H1 (cell line): ENCODE data around the gene RNF166. TPM values are rescaled to one million over a fixed set of nuclear protein-coding genes. Genes with fewer than 3 reads are reported as not detected.

Experiments used
- BACH1 ChIP-seq: IDR thresholded peaks from 2 replicates; pipeline ENCODE4 v1.6.1; 2012; ENCODE audit warnings: low read length, improper control_type of control experiment
- CBX5 ChIP-seq: fragments of 300-800, 300-1000 bp; sonication (generic); IDR thresholded peaks from 2 replicates; pipeline ENCODE4 v1.7.1; 2016; ENCODE audit warnings: antibody characterized with exemption, low read length, low read depth
- CBX8 ChIP-seq: fragments of 300-800, 300-1000 bp; sonication (generic); IDR thresholded peaks from 2 replicates; pipeline ENCODE4 v1.7.1; 2016; ENCODE audit warnings: low read depth, low read length, borderline replicate concordance
- CEBPB ChIP-seq: IDR thresholded peaks from 2 replicates; pipeline ENCODE4 v1.6.1; 2012; ENCODE audit warnings: low read depth, low read length
- CHD7 ChIP-seq: fragments of 300-600 bp; sonication (generic); IDR thresholded peaks from 2 replicates; pipeline ENCODE4 v1.7.1; 2012; ENCODE audit warnings: low read length, moderate library complexity, mild to moderate bottlenecking, inconsistent platforms; ENCODE audit not compliant: insufficient replicate concordance
- KDM5A ChIP-seq: fragments of 200-600 bp; IDR thresholded peaks from 2 replicates; pipeline ENCODE4 v1.7.1; 2012; ENCODE audit warnings: mild to moderate bottlenecking, low read length, inconsistent platforms, mixed read lengths
- POLR2A ChIP-seq, 2 experiments: IDR thresholded peaks; 1 replicate in 1 of 2; 2 replicates in 1 of 2; pipeline ENCODE4 v1.6.1; 2011; ENCODE audit warnings: low read depth in 2 of 2, low read length in 2 of 2, mild to moderate bottlenecking in 2 of 2; ENCODE audit errors: control extremely low read depth in 1 of 2
- RAD21 ChIP-seq, 2 experiments: IDR thresholded peaks in 1 of 2; conservative IDR thresholded peaks in 1 of 2; 2 replicates each; pipeline ENCODE4 v1.6.1; 2011; ENCODE audit warnings: low read depth in 2 of 2, low read length in 2 of 2, improper control_type of control experiment in 1 of 2, inconsistent platforms in 1 of 2, mild to moderate bottlenecking in 1 of 2, moderate library complexity in 1 of 2
- SP4 ChIP-seq: IDR thresholded peaks from 2 replicates; pipeline ENCODE4 v1.6.1; 2012; ENCODE audit warnings: low read length, inconsistent platforms
- TAF7 ChIP-seq: optimal IDR thresholded peaks from 2 replicates; pipeline ENCODE3; 2011; ENCODE audit warnings: low read depth, mild to moderate bottlenecking, inconsistent platforms, low read length, moderate library complexity, borderline replicate concordance
- TBP ChIP-seq: IDR thresholded peaks from 2 replicates; pipeline ENCODE4 v1.6.1; 2011; ENCODE audit warnings: low read depth, low read length, improper control_type of control experiment
- TCF12 ChIP-seq: IDR thresholded peaks from 2 replicates; pipeline ENCODE4 v1.6.1; 2011; ENCODE audit warnings: low read depth, mild to moderate bottlenecking, low read length
- polyA plus RNA-seq, 7 experiments: library from polyadenylated mRNA; depleted of rRNA in 3 of 7; stranded (reverse) in 5 of 7; unstranded in 2 of 7; fragments of >200 nt in 5 of 7; fragments of 200-250 nt in 2 of 7; gene quantifications; 1 replicate in 5 of 7; 2 replicates in 1 of 7; 4 replicates in 1 of 7; pipeline versions ENCODE4 v1.2.1 to v1.2.3, GENCODE V29; 2011 to 2013; ENCODE audit warnings: missing spikeins in 2 of 7, mixed read lengths in 2 of 7
- total RNA-seq: library from RNA; stranded (reverse); fragmentation: NEBNext Ultra II Directional; extraction: Animal tissue kit (Norgen Biotek cat#: 25700); gene quantifications from 2 replicates; pipeline ENCODE4 v1.2.1, GENCODE V29; 2021

RNF166 gene
- total and polyA plus RNA-seq, 2 of the 8 experiments (the other 6 are each of a cell fraction or from before 2014, with no cell fraction given) = 29.8 to 31.2 TPM

- TF ChIP-seq CHD7 (no peak), TAF7 (no peak), TBP (no peak), POLR2A (IDR thresholded peaks at IDR 0.05; ENCODE audit: control extremely low read depth in 1 of 2, low read depth in 2 of 2, low read length in 2 of 2) (no peak), KDM5A (no peak), SP4 (no peak), TCF12 (no peak), CBX8 (no peak), CBX5 (no peak), BACH1 (no peak), CEBPB (no peak), RAD21 (IDR thresholded peaks at IDR 0.05 in 1 of 2, conservative IDR thresholded peaks at IDR 0.05 in 1 of 2; ENCODE audit: low read depth in 2 of 2, low read length in 2 of 2) (no peak)
Measured at GRCh38 chr16:88687676-88688012, 18.6 kb downstream of the RNF166 start (continued).
